ENCODE measurements around the gene SUCO. TPM values are rescaled to one million over a fixed set of nuclear protein-coding genes. Genes with fewer than 3 reads are reported as not detected.

The SUCO gene
- total and polyA plus RNA-seq, 12 donors, result 10.2 to 31.4 (median 24.6) TPM

GRCh38 chr1:172638885-172639831, 106.2 kb downstream of the SUCO start:
- Histone ChIP-seq H3K27me3 (no peaks in the 10 kb centered on the region), H3K27ac (peak overlapping the region in 1 of 10 donors; percentile 54), H3K4me3 (no peak overlapping the region), H3K36me3 (no peaks in the 10 kb centered on the region), H3K4me1 (peaks cover 0 to 26% (median 0%) of the 10 kb centered on the region in 9 donors), H3K9me3 (peaks cover 0 to 8% (median 0%) of the 10 kb centered on the region in 11 donors)
- ATAC-seq (peak in 4 of 8 donors; percentile 11 to 81 (median 36)), DNase-seq (no peak)
- intact Hi-C loops (cut with DNase I), result no loop called here
- TF ChIP-seq CTCF (IDR thresholded peaks at IDR 0.05), result no peak
- 74 to 76% methylated on average over 9 of the region's 9 CpGs for WGBS, 2 donors

GRCh38 chr1:172640111-172640510, 107.2 kb downstream of the SUCO start:
- no peaks in the 10 kb centered on the region for H3K36me3 ChIP-seq
- no peak for ATAC-seq
- TF ChIP-seq CTCF (IDR thresholded peaks at IDR 0.05), result no peak
- H3K9me3 ChIP-seq, result peaks cover 0 to 8% (median 0%) of the 10 kb centered on the region in 11 donors
- intact Hi-C loops (cut with DNase I), result no loop called here
- no peaks in the 10 kb centered on the region for H3K27me3 ChIP-seq
- H3K4me3 ChIP-seq, result no peak overlapping the region
- peaks cover 0 to 26% (median 0%) of the 10 kb centered on the region in 9 donors for H3K4me1 ChIP-seq
- DNase-seq, result no peak
- H3K27ac ChIP-seq, result no peak overlapping the region
- 83 to 91% methylated on average over 8 of the region's 8 CpGs for WGBS, 2 donors

- Histone ChIP-seq H3K27ac (no peak overlapping the region), H3K9me3 (peaks cover 0 to 8% (median 0%) of the 10 kb centered on the region in 11 donors), H3K4me1 (peaks cover 0 to 26% (median 0%) of the 10 kb centered on the region in 9 donors), H3K27me3 (no peaks in the 10 kb centered on the region), H3K4me3 (no peak overlapping the region), H3K36me3 (no peaks in the 10 kb centered on the region)
- intact Hi-C loops (cut with DNase I), result no loop called here
- ATAC-seq, result no peak
- DNase-seq, result no peak
- no peak for TF ChIP-seq CTCF (IDR thresholded peaks at IDR 0.05)
- 74 to 83% methylated on average over 5 of the region's 5 CpGs for WGBS, 2 donors
Measured at GRCh38 chr1:172641492-172641891, 108.5 kb downstream of the SUCO start.

- Histone ChIP-seq H3K36me3 (no peaks in the 10 kb centered on the region), H3K27me3 (no peaks in the 10 kb centered on the region), H3K4me3 (no peak overlapping the region), H3K9me3 (no peaks in the 10 kb centered on the region), H3K4me1 (peaks cover 0 to 20% (median 0%) of the 10 kb centered on the region in 9 donors), H3K27ac (no peak overlapping the region)
- 55 to 60% methylated on average over 6 of the region's 6 CpGs for WGBS, 2 donors
- ATAC-seq (no peak), DNase-seq (no peak)
- intact Hi-C loops (cut with DNase I), result no loop called here
- TF ChIP-seq CTCF (IDR thresholded peaks at IDR 0.05), result no peak
Measured at GRCh38 chr1:172642970-172643369, 110.0 kb downstream of the SUCO start.

All from heart right ventricle (tissue), 16 donors.